HCT116 (cell line): Measurements from ENCODE around the gene TMTC1. TPM values are rescaled to one million over a fixed set of nuclear protein-coding genes. Genes with fewer than 3 reads are reported as not detected.

Experiments used
- ATAC-seq: fragments of 200-7000 bp; cut with Tn5 transposase; 2 replicates; pipeline ENCODE4 v1.9.1; 2020; ENCODE audit warnings: mild to moderate bottlenecking, moderate library complexity
- BruUV-seq: library from RNA; stranded (reverse); fragments of 400-500 nt; replicated peaks from 2 replicates; lab custom pipeline; 2021; lab: Mats Ljungman, UMichigan
- CTCF ChIA-PET: fragments of 300-600 bp; sonication (Branson Sonifier 250); formaldehyde crosslinking; loops from one replicate; lab custom pipeline; 2021; ENCODE audit warnings: antibody characterized with exemption; lab: Charles Lee
- POLR2A ChIA-PET: fragments of 300-600, 350-600 bp; sonication (Branson Sonifier 250); formaldehyde crosslinking; loops from one replicate; lab custom pipeline; 2021; ENCODE audit warnings: antibody characterized with exemption; lab: Charles Lee
- RAD21 ChIA-PET, 2 experiments: fragments of 300-600 bp; sonication (Branson Sonifier 250); formaldehyde crosslinking; loops; one replicate each; lab custom pipeline; 2023; ENCODE audit warnings: low total read pairs in 2 of 2; ENCODE audit not compliant: uncharacterized antibody in 2 of 2, unreplicated experiment in 2 of 2, low non-redundant PET in 1 of 2; lab: Charles Lee
- DNase-seq: peaks from one replicate; pipeline ENCODE4 v3.0.0-alpha.2; 2010; ENCODE audit warnings: low read depth, low spot score
- H2AFZ ChIP-seq: fragments of 200-600 bp; shearing (Covaris generic), sonication (generic); 2 replicates; pipeline ENCODE4 v1.6.1; 2017; ENCODE audit warnings: low read depth, mixed run types, mixed read lengths, antibody characterized with exemption, low read length; ENCODE audit not compliant: poor library complexity, severe bottlenecking
- H3K27ac ChIP-seq: 2 replicates; pipeline ENCODE4 v1.5.1; 2012; ENCODE audit warnings: low read depth, low read length
- H3K27me3 ChIP-seq: fragments of 200-600 bp; sonication (generic); 2 replicates; pipeline ENCODE4 v1.6.1; 2016; ENCODE audit warnings: mixed run types, low read length, mixed read lengths; ENCODE audit not compliant: insufficient read depth
- H3K36me3 ChIP-seq, 2 experiments: fragments of 200-500 bp in 1 of 2; fragments of 200-600 bp in 1 of 2; sonication (Bioruptor generic) in 1 of 2; sonication (generic) in 1 of 2; 2 replicates each; pipeline versions ENCODE4 v1.5.1 to v1.6.1; 2014 to 2016; ENCODE audit warnings: low read length in 2 of 2, inconsistent platforms in 1 of 2, mixed read lengths in 1 of 2, mixed run types in 1 of 2; ENCODE audit not compliant: insufficient read depth in 2 of 2, control insufficient read depth in 1 of 2
- H3K4me1 ChIP-seq, 2 experiments: fragments of 200-600 bp in 1 of 2; sonication (generic) in 1 of 2; 2 replicates each; pipeline versions ENCODE4 v1.5.1 to v1.6.1; 2012 to 2017; ENCODE audit warnings: low read length in 2 of 2, inconsistent platforms in 1 of 2, mild to moderate bottlenecking in 1 of 2, mixed read lengths in 1 of 2, mixed run types in 1 of 2, moderate library complexity in 1 of 2; ENCODE audit not compliant: insufficient read depth in 2 of 2, control insufficient read depth in 1 of 2
- H3K4me2 ChIP-seq: fragments of 200-600 bp; sonication (generic); 2 replicates; pipeline ENCODE4 v1.6.1; 2017; ENCODE audit warnings: mixed run types, low read length, mixed read lengths
- H3K4me3 ChIP-seq, 2 experiments: fragments of 200-600 bp in 1 of 2; sonication (generic) in 1 of 2; replicated peaks in 1 of 2; 2 replicates each; pipeline ENCODE4 v1.5.1; 2011 to 2016; ENCODE audit warnings: low read length in 2 of 2, control low read depth in 1 of 2, low read depth in 1 of 2, mild to moderate bottlenecking in 1 of 2, mixed read lengths in 1 of 2, mixed run types in 1 of 2
- H3K79me2 ChIP-seq: fragments of 200-600 bp; sonication (generic); 2 replicates; pipeline ENCODE4 v1.6.1; 2017; ENCODE audit warnings: mild to moderate bottlenecking, mixed run types, low read length, moderate library complexity, mixed read lengths; ENCODE audit not compliant: insufficient read depth
- H3K9ac ChIP-seq: fragments of 200-600 bp; sonication (generic); 2 replicates; pipeline ENCODE4 v1.6.1; 2016; ENCODE audit warnings: low read length, mixed read lengths
- H3K9me2 ChIP-seq: fragments of 200-600 bp; sonication (generic), shearing (Covaris generic); 2 replicates; pipeline ENCODE4 v1.6.1; 2017; ENCODE audit warnings: mixed run types, mild to moderate bottlenecking, moderate library complexity; ENCODE audit not compliant: insufficient read depth
- H3K9me3 ChIP-seq, 2 experiments: fragments of 200-500 bp in 1 of 2; fragments of 200-600 bp in 1 of 2; sonication (Bioruptor generic) in 1 of 2; sonication (generic) in 1 of 2; 2 replicates each; pipeline ENCODE4 v1.6.1; 2014 to 2017; ENCODE audit warnings: low read length in 2 of 2, mixed read lengths in 2 of 2, inconsistent platforms in 1 of 2, low read depth in 1 of 2, mild to moderate bottlenecking in 1 of 2, mixed run types in 1 of 2, moderate library complexity in 1 of 2; ENCODE audit not compliant: control insufficient read depth in 1 of 2, insufficient read depth in 1 of 2
- H4K20me1 ChIP-seq: fragments of 200-600 bp; sonication (generic), shearing (Covaris generic); 2 replicates; pipeline ENCODE4 v1.6.1; 2017; ENCODE audit warnings: mixed run types, mild to moderate bottlenecking, moderate library complexity; ENCODE audit not compliant: insufficient read depth
- ATF3 ChIP-seq: IDR thresholded peaks from 2 replicates; pipeline ENCODE4 v1.6.1; 2012
- EZH2 ChIP-seq: fragments of 200-600 bp; sonication (generic); IDR thresholded peaks from 2 replicates; pipeline ENCODE4 v1.6.1; 2017; ENCODE audit warnings: antibody characterized with exemption, mixed run types
- POLR2AphosphoS5 ChIP-seq: IDR thresholded peaks from 2 replicates; pipeline ENCODE4 v1.6.1; 2011; ENCODE audit warnings: mild to moderate bottlenecking, low read depth, low read length, moderate library complexity
- RAD21 ChIP-seq: IDR thresholded peaks from 2 replicates; pipeline ENCODE4 v1.6.1; 2012; ENCODE audit warnings: low read depth, mild to moderate bottlenecking
- REST ChIP-seq: IDR thresholded peaks from 2 replicates; pipeline ENCODE4 v1.6.1; 2012; ENCODE audit warnings: low read depth
- SIN3A ChIP-seq: IDR thresholded peaks from 2 replicates; pipeline ENCODE4 v1.6.1; 2012; ENCODE audit warnings: low read depth
- SRF ChIP-seq: IDR thresholded peaks from 2 replicates; pipeline ENCODE4 v1.6.1; 2012; ENCODE audit warnings: low read depth
- TCF7L2 ChIP-seq: IDR thresholded peaks from 2 replicates; pipeline ENCODE4 v1.7.0; 2011; ENCODE audit warnings: borderline replicate concordance, inconsistent platforms; ENCODE audit not compliant: insufficient read depth, insufficient read length; ENCODE audit errors: extremely low read depth
- ZBTB33 ChIP-seq: IDR thresholded peaks from 2 replicates; pipeline ENCODE4 v1.6.1; 2011; ENCODE audit warnings: mild to moderate bottlenecking, low read length, moderate library complexity; ENCODE audit not compliant: insufficient replicate concordance; ENCODE audit errors: extremely low read depth
- intact Hi-C: fragments of 100-400 bp; cut with micrococcal nuclease; formaldehyde crosslinking; loops from 2 replicates; pipeline ENCODE4 v1.10.0; 2022
- total RNA-seq: library from RNA; stranded (reverse); gene quantifications from one replicate; pipeline ENCODE4 v1.2.1, GENCODE V29; 2021; ENCODE audit not compliant: unreplicated experiment

TMTC1 gene
- total RNA-seq, 1 experiment from 2014 or later, result 2.0 TPM

- ChIA-PET CTCF (no interaction called here), RAD21 (no interaction called here), POLR2A (no interaction called here)
- H3K9me3 ChIP-seq, result no peaks in the 10 kb centered on the region
- DNase-seq, result no peak
- no peak overlapping the region for H3K4me3 ChIP-seq
- no peaks in the 10 kb centered on the region for H4K20me1 ChIP-seq
- H3K27me3 ChIP-seq, result no peaks in the 10 kb centered on the region
- TF ChIP-seq ATF3, result no peak
- no peak for TF ChIP-seq RAD21
- no peak for TF ChIP-seq TCF7L2
- TF ChIP-seq ZBTB33, result no peak
- TF ChIP-seq POLR2AphosphoS5, result no peak
- no peak for TF ChIP-seq SIN3A
- TF ChIP-seq REST, result no peak
- no peak for TF ChIP-seq SRF
- no peak for TF ChIP-seq EZH2
- no peaks in the 10 kb centered on the region for H3K79me2 ChIP-seq
- no peak overlapping the region for H2AFZ ChIP-seq
- ATAC-seq, result no peak
- no peaks in the 10 kb centered on the region for H3K9me2 ChIP-seq
- no peaks in the 10 kb centered on the region for H3K36me3 ChIP-seq
- BruUV-seq, result no TSS peak
- intact Hi-C loops, result loop anchor here (10.0 kb wide), 1 partner anchor 821 kb away; no protein-coding TSS in a partner anchor
- H3K4me2 ChIP-seq, result no peak overlapping the region
- H3K9ac ChIP-seq, result no peak overlapping the region
- H3K4me1 ChIP-seq, result no peaks in the 10 kb centered on the region
- no peak overlapping the region for H3K27ac ChIP-seq
These were observed 89.7 kb downstream of the TMTC1 start for GRCh38 chr12:29694002-29694401.
